HG03139 (cell line): ENCODE measurements around the gene SLC35F3.
A peak's percentile ranks its signal among the peaks of the same experiment; 100 is the strongest.
"Not testable (repeated sequence)": the region's sequence is repeated elsewhere in the genome, so short reads cannot be mapped to it uniquely, and the experiment has no call there.

ENCODE experiments used
- ATAC-seq: cut with Tn5 transposase; IDR thresholded peaks from one replicate; pipeline ENCODE4 v1.9.1; 2021; ENCODE audit not compliant: unreplicated experiment

Gene SLC35F3

GRCh38 chr1:234139966-234140365 is 235.5 kb downstream of the SLC35F3 start:
- ATAC-seq: no peak

GRCh38 chr1:234140388-234140787 is 235.9 kb downstream of the SLC35F3 start:
- ATAC-seq: no peak

GRCh38 chr1:234141006-234141405 is 236.5 kb downstream of the SLC35F3 start:
- no peak for ATAC-seq

- ATAC-seq: no peak
These were observed 239.2 kb downstream of the SLC35F3 start for GRCh38 chr1:234143681-234144080.

- no peak for ATAC-seq
These were observed 240.4 kb downstream of the SLC35F3 start for GRCh38 chr1:234144901-234145300.

- no peak for ATAC-seq
These were observed 243.9 kb downstream of the SLC35F3 start for GRCh38 chr1:234148350-234148749.

- ATAC-seq: no peak
These were observed 244.3 kb downstream of the SLC35F3 start for GRCh38 chr1:234148816-234149215.

- no peak for ATAC-seq
These were observed 244.7 kb downstream of the SLC35F3 start for GRCh38 chr1:234149217-234149616.

- ATAC-seq: no peak
These were observed 246.4 kb downstream of the SLC35F3 start for GRCh38 chr1:234150892-234151291.

- not testable (repeated sequence) for ATAC-seq
These were observed 247.9 kb downstream of the SLC35F3 start for GRCh38 chr1:234152344-234152743.

- ATAC-seq: peak; percentile 63
These were observed 250.1 kb downstream of the SLC35F3 start for GRCh38 chr1:234154320-234155251.

GRCh38 chr1:234162661-234163060 is 258.2 kb downstream of the SLC35F3 start:
- no peak for ATAC-seq

GRCh38 chr1:234163267-234163919 is 258.9 kb downstream of the SLC35F3 start:
- no peak for ATAC-seq

- ATAC-seq: no peak
These were observed 259.7 kb downstream of the SLC35F3 start for GRCh38 chr1:234164098-234164709.

GRCh38 chr1:234168061-234168724 is 263.7 kb downstream of the SLC35F3 start:
- no peak for ATAC-seq

- no peak for ATAC-seq
These were observed 264.8 kb downstream of the SLC35F3 start for GRCh38 chr1:234169161-234169849.

- ATAC-seq: no peak
These were observed 265.6 kb downstream of the SLC35F3 start for GRCh38 chr1:234170067-234170466.

- ATAC-seq: no peak
These were observed 266.1 kb downstream of the SLC35F3 start for GRCh38 chr1:234170622-234171021.

- no peak for ATAC-seq
These were observed 269.5 kb downstream of the SLC35F3 start for GRCh38 chr1:234173968-234174367.

GRCh38 chr1:234175363-234175762 is 270.9 kb downstream of the SLC35F3 start:
- no peak for ATAC-seq

- ATAC-seq: no peak
These were observed 271.5 kb downstream of the SLC35F3 start for GRCh38 chr1:234176000-234176399.
